ENCODE data around the gene PCSK7. TPM values are rescaled to one million over a fixed set of nuclear protein-coding genes. Genes with fewer than 3 reads are reported as not detected.

The PCSK7 gene, protein sequence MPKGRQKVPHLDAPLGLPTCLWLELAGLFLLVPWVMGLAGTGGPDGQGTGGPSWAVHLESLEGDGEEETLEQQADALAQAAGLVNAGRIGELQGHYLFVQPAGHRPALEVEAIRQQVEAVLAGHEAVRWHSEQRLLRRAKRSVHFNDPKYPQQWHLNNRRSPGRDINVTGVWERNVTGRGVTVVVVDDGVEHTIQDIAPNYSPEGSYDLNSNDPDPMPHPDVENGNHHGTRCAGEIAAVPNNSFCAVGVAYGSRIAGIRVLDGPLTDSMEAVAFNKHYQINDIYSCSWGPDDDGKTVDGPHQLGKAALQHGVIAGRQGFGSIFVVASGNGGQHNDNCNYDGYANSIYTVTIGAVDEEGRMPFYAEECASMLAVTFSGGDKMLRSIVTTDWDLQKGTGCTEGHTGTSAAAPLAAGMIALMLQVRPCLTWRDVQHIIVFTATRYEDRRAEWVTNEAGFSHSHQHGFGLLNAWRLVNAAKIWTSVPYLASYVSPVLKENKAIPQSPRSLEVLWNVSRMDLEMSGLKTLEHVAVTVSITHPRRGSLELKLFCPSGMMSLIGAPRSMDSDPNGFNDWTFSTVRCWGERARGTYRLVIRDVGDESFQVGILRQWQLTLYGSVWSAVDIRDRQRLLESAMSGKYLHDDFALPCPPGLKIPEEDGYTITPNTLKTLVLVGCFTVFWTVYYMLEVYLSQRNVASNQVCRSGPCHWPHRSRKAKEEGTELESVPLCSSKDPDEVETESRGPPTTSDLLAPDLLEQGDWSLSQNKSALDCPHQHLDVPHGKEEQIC
- 45.1 and 50.2 TPM in 2 replicates for total RNA-seq

GRCh38 chr11:117231842-117232091 is at the start of gene PCSK7:
PCSK7 (minus strand) TSS chr11:117232073; CDS start chr11:117229844, 2,229 bp downstream.

GRCh38 chr11:117232092-117232878 is 412 bp upstream of the PCSK7 start, which contains the start of gene RNF214:
RNF214 (plus strand) TSS chr11:117232671; CDS start chr11:117234273, 1,602 bp downstream.

GRCh38 chr11:117199053-117199915 is 32.6 kb downstream of the PCSK7 start, which contains the start of gene TAGLN:
TAGLN (plus strand) TSS chr11:117199370; CDS start chr11:117203014, 3,644 bp downstream.

GRCh38 chr11:117178210-117179034 is 53.5 kb downstream of the PCSK7 start, which contains the start of gene SIDT2:
SIDT2 (plus strand) TSS chr11:117178743; CDS start chr11:117179264, 521 bp downstream.

Small RNA genes within 50 kb of the gene (small RNA-seq; reads per million reads assigned to genes)
- not detected for gene RF00564

Other genes starting within 250 kb of the PCSK7 start
- 13.9 and 16.7 TPM in 2 replicates for gene SIK3, start 133.6 kb downstream of the PCSK7 start, total RNA-seq
- gene PAFAH1B2, start 87.8 kb downstream of the PCSK7 start, total RNA-seq, result 174 and 201 TPM in 2 replicates
- 13.1 and 17.3 TPM in 2 replicates for gene SIDT2, start 53.3 kb downstream of the PCSK7 start, total RNA-seq
- gene TAGLN, start 32.7 kb downstream of the PCSK7 start, total RNA-seq, result 23.5 and 49.6 TPM in 2 replicates
- 14.2 and 14.4 TPM in 2 replicates for gene RNF214, start 598 bp upstream of the PCSK7 start, total RNA-seq
- gene BACE1-AS, start 59.3 kb upstream of the PCSK7 start, total RNA-seq, result 3.7 and 4.6 TPM in 2 replicates
- gene BACE1, start 84.2 kb upstream of the PCSK7 start, total RNA-seq, result 16.3 and 16.5 TPM in 2 replicates
- 30.1 and 36.5 TPM in 2 replicates for gene CEP164, start 95.8 kb upstream of the PCSK7 start, total RNA-seq